IPS-NIHi11 (cell line): ENCODE measurements around the gene SLC7A14.

Experiments used
- DNase-seq: peaks from one replicate; pipeline ENCODE4 v3.0.0; 2012; ENCODE audit warnings: mixed read lengths, low spot score

Gene SLC7A14

GRCh38 chr3:170426240-170426797 lies 159.6 kb downstream of the SLC7A14 start:
- no peak for DNase-seq

DNA sequence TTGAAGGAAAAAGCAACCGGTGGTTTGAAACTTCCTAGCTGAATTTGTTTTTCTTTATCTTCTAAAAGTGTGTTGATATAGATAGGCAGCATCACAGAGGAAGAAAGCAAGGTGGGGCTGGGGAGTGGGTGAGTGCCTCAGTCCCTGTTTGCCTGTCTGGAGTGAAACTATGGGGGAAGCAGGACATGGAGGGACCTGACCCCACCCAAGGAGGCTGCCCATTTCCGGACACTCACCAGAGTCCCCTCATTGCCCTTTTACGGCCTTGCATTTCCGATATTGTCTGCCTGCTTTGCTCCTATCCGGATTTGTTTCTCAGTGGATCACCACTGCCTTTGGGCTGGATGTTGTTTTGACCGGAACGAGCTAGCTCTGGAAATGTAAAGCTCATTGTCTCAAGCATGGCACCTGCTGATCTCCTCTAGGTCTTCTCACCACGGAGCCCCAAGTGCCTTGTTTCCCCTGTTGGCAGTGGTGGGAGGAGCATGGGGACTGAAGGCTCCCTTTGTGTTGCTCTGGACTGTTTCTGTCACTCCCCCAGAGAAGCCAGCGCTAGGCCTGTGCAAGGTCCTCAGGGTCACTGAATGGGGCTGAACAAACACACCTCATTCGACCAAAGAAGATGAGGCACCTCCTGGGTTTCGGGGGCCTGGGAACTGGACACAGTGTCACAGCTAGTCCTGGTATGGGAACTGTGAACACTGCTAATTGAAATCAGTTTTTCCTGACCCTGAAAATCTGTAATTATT lies 160.2 kb downstream of the SLC7A14 start:
- DNase-seq, result peak; percentile 57

DNA sequence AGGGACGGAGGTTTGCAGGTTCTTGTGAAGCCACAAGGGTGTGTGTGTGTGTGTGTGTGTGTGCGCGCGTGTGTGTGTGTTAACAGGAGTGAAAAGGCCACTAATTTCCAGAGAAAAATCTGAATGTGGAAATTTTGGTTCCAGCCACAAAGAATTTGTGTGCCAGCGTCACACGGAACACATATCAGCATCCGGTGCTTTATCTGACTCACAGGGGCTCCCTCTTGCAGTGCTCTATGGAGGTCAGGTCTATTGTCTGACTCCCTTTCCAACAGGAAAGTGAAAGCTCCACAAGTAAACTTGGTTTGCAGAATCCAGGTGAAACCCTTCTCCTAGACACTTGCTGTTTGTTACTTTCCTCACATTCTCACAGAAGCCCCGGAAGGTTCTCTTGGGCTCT lies 161.0 kb downstream of the SLC7A14 start:
- no peak for DNase-seq

- DNase-seq, result no peak
Observed at GRCh38 chr3:170423001-170423615, 162.8 kb downstream of the SLC7A14 start.

GRCh38 chr3:170421758-170422157 lies 164.1 kb downstream of the SLC7A14 start:
- no peak for DNase-seq

GRCh38 chr3:170421111-170421641 lies 164.7 kb downstream of the SLC7A14 start:
- no peak for DNase-seq

DNA sequence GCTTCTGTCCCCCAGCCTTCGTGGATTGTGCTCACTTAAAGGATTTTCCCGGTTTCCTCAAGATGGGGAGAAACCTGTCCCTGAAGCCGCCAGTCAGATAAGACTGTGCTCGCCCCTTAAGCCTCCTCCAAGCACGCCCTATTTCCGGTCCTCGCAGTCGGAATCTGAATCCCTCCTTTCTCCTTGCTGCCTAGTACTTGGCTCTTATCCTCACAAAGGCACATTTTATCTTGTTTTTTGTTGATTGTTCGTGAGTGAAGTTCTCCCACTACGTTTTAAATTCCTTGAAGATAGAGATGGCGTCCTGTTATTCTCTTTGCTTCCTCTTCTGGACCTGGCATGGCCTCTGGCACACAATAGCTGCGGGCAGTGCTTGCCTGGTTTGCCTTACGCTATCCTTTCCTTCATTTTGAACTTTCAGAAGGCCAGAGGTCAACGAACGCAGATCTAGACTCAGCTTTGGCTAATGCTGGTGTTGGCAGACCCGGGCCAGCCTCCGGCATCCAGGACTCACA lies 165.5 kb downstream of the SLC7A14 start:
- DNase-seq, result peak; percentile 35

- DNase-seq, result peak; percentile 64
Observed at GRCh38 chr3:170419557-170420087, 166.3 kb downstream of the SLC7A14 start.

DNA sequence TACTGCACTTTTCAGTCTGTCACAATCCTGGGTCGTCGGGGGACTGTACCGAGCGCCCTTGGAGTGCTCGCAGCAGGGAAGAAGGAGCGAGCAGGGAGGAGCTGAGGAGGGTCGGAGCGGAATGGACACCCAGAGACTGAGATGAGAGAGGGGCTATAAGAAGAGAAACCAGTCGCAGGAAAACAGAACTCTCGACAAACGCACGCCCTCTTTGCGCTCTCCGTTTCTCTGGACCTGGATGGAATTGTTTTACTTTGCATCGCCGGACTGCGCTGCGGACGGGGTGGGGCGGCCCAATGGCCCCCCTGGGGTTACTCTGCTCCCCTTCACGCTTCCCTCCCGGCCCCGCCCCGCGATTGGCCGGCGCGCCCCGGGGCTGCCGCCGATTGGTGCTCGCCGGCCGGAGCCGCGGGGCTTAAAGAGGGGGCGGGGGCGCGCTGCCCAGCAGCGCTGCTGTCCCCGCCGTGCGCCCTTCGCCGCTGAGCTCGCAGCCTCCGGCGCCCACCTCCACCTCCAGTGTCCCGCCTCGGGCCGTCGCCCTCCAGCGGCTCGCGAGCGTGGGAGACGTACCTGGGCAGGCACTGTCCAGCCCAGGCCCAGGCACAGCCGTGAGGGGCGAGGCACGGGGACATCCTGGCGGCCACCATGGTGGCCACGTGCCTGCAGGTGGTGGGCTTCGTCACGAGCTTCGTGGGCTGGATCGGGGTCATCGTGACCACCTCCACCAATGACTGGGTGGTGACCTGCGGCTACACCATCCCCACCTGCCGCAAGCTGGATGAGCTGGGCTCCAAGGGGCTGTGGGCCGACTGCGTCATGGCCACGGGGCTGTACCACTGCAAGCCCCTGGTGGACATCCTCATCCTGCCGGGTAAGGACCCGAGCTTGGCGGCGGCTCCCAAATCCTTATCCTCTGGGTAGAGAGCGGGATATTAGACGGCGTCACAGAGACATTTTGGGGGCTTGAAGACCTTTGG lies 167.2 kb downstream of the SLC7A14 start, which contains the start of gene CLDN11:
Gene CLDN11, plus strand, starts transcription at position 447 of the 977 bp plus-strand sequence. Its CDS starts 199 bp downstream, at position 646.
- peak; percentile 94 for DNase-seq

DNA sequence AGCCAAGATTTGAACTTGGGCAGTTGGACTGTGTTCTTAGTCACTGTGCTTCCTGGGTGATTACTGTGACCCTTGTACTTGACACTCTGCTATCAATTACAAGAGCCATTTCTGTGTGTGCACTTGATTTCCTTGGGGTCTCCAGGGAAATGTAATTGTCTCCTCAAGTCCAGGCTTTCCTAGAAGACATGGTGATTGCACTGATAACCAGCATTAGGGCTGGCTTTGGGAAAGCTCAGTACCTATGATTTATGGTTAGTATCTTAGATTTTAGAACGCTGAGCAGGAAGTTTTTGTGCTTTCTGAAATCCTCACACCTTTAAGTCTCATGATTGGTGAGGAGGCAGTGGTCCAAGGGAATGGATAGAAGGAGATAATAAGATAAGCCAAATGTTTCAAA lies 168.8 kb downstream of the SLC7A14 start:
- DNase-seq, result no peak

DNA sequence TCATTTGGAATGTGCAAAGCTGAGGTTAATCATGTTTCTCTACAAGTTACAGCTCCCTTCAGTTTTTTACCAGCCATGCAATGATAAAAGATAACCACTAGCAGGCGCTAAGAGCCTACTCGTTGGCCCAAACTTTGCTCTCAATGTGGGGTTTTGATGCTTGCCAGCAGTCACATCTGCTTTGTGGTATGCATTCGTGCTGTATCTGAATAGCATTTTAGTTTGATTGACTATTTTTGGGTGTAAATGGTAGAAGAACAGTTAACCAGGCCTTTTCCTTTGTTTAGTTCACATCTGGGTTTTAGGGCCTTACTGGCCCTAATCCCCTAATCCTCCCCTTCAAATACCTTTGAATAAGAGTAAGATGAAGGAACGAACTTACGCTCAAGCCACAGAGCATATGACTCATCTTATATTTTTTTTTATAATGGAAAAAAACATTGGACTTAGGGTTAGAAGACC lies 171.6 kb downstream of the SLC7A14 start:
- DNase-seq, result peak; percentile 69

GRCh38 chr3:170413291-170413690 lies 172.6 kb downstream of the SLC7A14 start:
- no peak for DNase-seq

DNA sequence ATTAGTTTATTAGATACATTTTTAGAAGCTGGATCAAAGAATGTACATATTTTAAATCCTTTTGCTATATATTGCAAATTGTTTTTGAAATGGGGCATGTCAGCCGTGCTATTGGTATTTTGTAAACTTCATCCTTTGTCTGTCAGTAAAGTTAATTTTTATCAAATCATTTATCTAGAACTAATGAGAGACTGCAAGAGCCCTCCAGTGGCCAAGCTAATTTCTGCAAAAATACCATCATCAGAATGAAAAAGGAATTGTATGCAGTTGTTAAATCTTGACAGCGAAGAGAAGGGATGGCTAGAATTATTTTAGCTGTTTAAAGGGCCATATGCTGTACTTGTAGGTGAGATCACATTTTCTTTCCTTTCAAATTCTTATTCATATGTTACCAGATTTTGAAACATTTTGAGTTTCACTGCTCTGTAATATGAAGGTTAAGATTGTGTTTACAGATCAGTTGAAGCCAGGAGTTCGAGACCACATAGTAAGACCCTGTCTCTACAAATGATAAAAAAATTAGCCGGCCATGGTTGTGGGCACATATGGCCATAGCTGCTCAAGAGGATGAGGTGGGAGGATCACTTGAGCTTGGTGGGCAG lies 175.3 kb downstream of the SLC7A14 start:
- no peak for DNase-seq
